ENCODE measurements around the gene RUNX2.
"Not testable (repeated sequence)": the region's sequence is repeated elsewhere in the genome, so short reads cannot be mapped to it uniquely, and the experiment has no call there.

RUNX2 gene

GRCh38 chr6:45327956-45328522 lies at the start of gene RUNX2:
Gene RUNX2 (plus strand): TSS chr6:45328330. CDS start chr6:45328727, 397 bp downstream.
- no peak for DNase-seq (ENCODE audit: low spot score)
- TF ChIP-seq, protein P1, sequence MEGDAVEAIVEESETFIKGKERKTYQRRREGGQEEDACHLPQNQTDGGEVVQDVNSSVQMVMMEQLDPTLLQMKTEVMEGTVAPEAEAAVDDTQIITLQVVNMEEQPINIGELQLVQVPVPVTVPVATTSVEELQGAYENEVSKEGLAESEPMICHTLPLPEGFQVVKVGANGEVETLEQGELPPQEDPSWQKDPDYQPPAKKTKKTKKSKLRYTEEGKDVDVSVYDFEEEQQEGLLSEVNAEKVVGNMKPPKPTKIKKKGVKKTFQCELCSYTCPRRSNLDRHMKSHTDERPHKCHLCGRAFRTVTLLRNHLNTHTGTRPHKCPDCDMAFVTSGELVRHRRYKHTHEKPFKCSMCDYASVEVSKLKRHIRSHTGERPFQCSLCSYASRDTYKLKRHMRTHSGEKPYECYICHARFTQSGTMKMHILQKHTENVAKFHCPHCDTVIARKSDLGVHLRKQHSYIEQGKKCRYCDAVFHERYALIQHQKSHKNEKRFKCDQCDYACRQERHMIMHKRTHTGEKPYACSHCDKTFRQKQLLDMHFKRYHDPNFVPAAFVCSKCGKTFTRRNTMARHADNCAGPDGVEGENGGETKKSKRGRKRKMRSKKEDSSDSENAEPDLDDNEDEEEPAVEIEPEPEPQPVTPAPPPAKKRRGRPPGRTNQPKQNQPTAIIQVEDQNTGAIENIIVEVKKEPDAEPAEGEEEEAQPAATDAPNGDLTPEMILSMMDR (IDR thresholded peaks at IDR 0.05; ENCODE audit: extremely low read depth, missing control alignments), result no peak

DNA sequence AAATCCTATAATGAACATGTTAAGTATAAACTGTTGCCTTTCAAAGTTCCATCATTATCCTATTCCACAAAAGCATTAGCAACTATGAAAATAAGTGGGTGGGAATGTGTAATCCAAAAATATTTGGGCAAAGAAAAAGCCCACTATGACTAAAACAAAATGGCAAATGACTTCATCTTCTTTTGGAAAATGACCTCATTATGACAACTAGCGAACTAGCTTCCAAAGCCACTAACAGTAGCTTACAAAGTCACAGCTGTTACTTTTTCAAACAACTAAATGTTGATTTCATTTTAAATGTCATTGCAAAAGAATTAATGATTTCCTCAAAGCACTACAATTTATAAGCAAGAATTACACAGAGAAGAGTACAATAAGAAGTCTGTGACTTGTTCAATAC lies 49.8 kb upstream of the RUNX2 start:
- TF ChIP-seq, protein P1 (IDR thresholded peaks at IDR 0.05; ENCODE audit: extremely low read depth, missing control alignments), result no peak
- DNase-seq (ENCODE audit: low spot score), result no peak

- not testable (repeated sequence) for DNase-seq (ENCODE audit: low spot score)
Observed at GRCh38 chr6:45286707-45287106, 41.4 kb upstream of the RUNX2 start.

- TF ChIP-seq, protein P1 (IDR thresholded peaks at IDR 0.05; ENCODE audit: extremely low read depth, missing control alignments), result no peak
- DNase-seq (ENCODE audit: low spot score), result no peak
Observed at GRCh38 chr6:45289751-45290514, 38.2 kb upstream of the RUNX2 start.

DNA sequence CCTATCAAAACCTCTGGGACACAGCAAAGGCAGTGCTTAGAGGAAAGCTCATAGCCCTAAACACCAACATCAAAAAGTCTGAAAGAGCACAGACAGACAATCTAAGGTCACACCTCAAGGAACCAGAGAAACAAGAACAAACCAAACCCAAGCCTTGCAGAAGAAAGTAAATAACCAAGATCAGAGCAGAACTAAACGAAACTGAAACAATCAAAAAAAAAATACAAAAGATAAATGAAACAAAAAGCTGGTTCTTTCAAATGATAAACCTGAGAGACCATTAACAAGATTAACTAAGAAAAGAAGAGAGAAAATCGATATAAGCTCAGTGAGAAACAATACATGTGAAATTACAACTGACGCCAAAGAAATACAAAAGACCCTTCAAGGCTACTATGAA lies 34.8 kb upstream of the RUNX2 start:
- TF ChIP-seq, protein P1 (IDR thresholded peaks at IDR 0.05; ENCODE audit: extremely low read depth, missing control alignments), result no peak
- DNase-seq (ENCODE audit: low spot score), result no peak

DNA sequence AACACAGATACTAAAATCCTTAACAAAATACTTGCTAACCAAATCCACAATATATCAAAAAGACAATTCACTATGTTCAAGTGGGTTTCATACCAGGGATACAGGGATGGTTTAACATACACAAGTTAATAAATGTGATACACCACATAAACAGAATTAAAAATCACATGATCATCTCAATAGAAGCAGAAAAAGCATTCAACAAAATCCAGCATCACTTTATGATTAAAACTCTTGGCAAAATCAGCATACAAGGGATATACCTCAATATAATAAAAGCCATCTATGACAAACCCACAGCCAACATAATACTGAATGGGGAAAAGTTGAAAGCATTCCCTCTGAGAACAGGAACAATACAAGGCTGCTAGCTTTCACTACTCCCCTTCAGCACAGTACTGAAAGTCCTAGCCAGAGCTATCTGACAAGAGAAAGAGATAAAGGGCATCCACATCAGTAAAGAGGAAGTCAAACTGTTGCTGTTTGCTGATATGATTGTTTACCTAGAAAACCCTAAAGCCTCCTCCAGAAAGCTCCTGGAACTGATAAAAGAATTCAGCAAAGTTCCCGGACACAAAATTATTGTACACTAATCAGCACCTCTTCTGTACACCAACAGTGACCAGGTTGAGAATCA lies 33.9 kb upstream of the RUNX2 start:
- not testable (repeated sequence) for DNase-seq (ENCODE audit: low spot score)

DNA sequence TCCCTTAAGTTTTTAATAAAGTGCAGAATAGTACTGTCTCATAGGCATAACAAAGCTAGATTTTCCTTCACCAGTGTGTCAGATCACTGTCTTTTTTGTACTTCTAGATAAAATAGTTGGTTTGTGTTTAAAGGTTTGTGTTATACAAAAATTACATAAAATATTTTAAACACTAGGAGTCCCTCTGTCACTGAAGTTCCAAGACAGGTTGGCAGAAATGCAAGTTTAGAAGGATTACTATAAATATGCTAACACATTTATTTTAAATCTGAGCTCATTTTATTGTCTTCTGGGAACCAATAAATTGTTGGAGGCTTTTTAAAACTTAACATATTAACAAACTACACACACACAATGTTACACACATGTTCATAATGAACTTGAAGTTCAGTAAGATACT lies 30.8 kb upstream of the RUNX2 start:
- TF ChIP-seq, protein P1 (IDR thresholded peaks at IDR 0.05; ENCODE audit: extremely low read depth, missing control alignments), result no peak
- DNase-seq (ENCODE audit: low spot score), result no peak

DNA sequence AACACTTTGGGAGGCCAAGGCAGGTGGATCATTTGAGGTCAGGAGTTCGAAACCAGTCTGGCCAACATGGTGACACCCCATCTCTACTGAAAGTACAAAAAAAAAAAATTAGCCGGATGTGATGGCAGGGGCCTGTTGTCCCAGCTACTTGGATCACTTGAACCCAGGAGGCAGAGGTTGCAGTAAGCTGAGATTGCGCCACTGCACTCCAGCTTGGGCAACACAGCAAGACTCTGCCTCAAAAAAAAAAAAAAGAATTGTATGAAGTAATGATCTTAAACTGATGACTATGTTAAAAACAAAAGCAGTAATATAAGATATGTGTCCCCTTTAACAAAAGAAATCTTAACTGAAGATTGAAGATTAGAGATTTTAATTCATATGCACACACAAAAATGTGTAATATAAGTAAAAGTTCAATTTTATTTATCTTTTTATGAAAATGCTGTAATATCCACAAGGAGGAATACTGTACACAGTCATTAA lies 29.0 kb upstream of the RUNX2 start:
- TF ChIP-seq, protein P1 (IDR thresholded peaks at IDR 0.05; ENCODE audit: extremely low read depth, missing control alignments), result no peak
- DNase-seq (ENCODE audit: low spot score), result no peak
